B cell (primary cell): ENCODE measurements around the gene IL17REL.

ENCODE experiments used
- EZH2 ChIP-seq: IDR thresholded peaks from 2 replicates; pipeline ENCODE4 v1.6.1; 2012; ENCODE audit warnings: borderline replicate concordance, low read depth, mild to moderate bottlenecking, moderate library complexity, low read length; ENCODE audit not compliant: insufficient read depth, poor library complexity, severe bottlenecking
- TF ChIP-seq, protein P1 (sequence below): fragments of 200-600 bp; IDR thresholded peaks from one replicate; pipeline ENCODE4 v1.8.0; 2022; ENCODE audit warnings: antibody characterized with exemption, mild to moderate bottlenecking

DNA sequence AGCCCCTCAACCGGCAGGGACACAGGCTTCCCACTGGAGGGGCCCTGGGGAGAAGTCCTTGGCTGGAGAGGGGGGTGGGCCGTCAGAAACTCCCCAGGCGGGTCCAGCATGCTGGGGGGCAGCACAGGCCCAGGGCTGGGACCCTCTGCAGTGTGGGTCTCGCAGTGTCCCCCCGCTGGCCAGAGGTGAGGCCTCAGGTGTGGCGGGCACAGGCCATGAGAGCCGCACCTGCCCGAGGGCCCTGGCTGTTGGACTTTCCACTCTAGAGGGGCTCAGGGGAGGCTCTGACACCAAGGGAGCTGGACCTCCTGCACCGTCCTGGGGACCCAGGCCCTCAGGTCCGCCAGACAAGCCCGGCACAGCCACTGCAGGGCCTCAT is 62.7 kb downstream of the IL17REL start:
- TF ChIP-seq, protein P1, sequence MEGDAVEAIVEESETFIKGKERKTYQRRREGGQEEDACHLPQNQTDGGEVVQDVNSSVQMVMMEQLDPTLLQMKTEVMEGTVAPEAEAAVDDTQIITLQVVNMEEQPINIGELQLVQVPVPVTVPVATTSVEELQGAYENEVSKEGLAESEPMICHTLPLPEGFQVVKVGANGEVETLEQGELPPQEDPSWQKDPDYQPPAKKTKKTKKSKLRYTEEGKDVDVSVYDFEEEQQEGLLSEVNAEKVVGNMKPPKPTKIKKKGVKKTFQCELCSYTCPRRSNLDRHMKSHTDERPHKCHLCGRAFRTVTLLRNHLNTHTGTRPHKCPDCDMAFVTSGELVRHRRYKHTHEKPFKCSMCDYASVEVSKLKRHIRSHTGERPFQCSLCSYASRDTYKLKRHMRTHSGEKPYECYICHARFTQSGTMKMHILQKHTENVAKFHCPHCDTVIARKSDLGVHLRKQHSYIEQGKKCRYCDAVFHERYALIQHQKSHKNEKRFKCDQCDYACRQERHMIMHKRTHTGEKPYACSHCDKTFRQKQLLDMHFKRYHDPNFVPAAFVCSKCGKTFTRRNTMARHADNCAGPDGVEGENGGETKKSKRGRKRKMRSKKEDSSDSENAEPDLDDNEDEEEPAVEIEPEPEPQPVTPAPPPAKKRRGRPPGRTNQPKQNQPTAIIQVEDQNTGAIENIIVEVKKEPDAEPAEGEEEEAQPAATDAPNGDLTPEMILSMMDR: no peak
- TF ChIP-seq EZH2: no peak
